Measurements from ENCODE around the gene MGAT4B. TPM values are rescaled to one million over a fixed set of nuclear protein-coding genes. Genes with fewer than 3 reads are reported as not detected.

MGAT4B gene
- total RNA-seq, 1 experiment from 2014 or later = 217 TPM

GRCh38 chr5:179764056-179764455, 42.6 kb downstream of the MGAT4B start:
- Histone ChIP-seq H3K4me1 (peaks cover 12% of the 10 kb centered on the region), H3K4me3 (ENCODE audit: low read depth, low read length) (no peak overlapping the region), H3K27me3 (replicated peaks; ENCODE audit: control insufficient read depth, insufficient read depth, low read length) (no peaks in the 10 kb centered on the region), H3K9me3 (no peaks in the 10 kb centered on the region), H3K36me3 (ENCODE audit: control insufficient read depth, insufficient read depth, low read length) (no peaks in the 10 kb centered on the region; the same call in 1 of the 2 replicates)
- no TSS peak for BruUV-seq (replicated peaks)
- intact Hi-C loops (cut with micrococcal nuclease; ENCODE audit: unreplicated experiment) = no loop called here
- Mint-ChIP-seq H3K4me3 (ENCODE audit: unreplicated experiment) (no peak overlapping the region), H3K9me3 (ENCODE audit: unreplicated experiment) (no peaks in the 10 kb centered on the region), H3K4me1 (ENCODE audit: low read depth, unreplicated experiment) (peaks cover 31% of the 10 kb centered on the region), H3K36me3 (ENCODE audit: insufficient read depth, unreplicated experiment) (peaks cover 43% of the 10 kb centered on the region), H3K27me3 (ENCODE audit: insufficient read depth, unreplicated experiment) (no peaks in the 10 kb centered on the region), H3K27ac (ENCODE audit: unreplicated experiment) (peak overlapping the region; percentile 81)
- no peak for TF ChIP-seq CTCF (IDR thresholded peaks at IDR 0.05; ENCODE audit: insufficient read depth in 1 of 2, low read depth in 1 of 2, low read length in 1 of 2, severe bottlenecking in 1 of 2, unreplicated experiment in 1 of 2)
- ChIA-PET POLR2A (no interaction called here), CTCF (interaction anchor here (0.6 to 1.5 kb wide), 4 partner anchors 17 to 351 kb away, joined by 3 to 9 read pairs (median 3); no protein-coding TSS in a partner anchor)
- no peak for DNase-seq

GRCh38 chr5:179763215-179763945, 43.3 kb downstream of the MGAT4B start:
- Histone ChIP-seq H3K4me3 (ENCODE audit: low read depth, low read length) (no peak overlapping the region), H3K27me3 (replicated peaks; ENCODE audit: control insufficient read depth, insufficient read depth, low read length) (no peaks in the 10 kb centered on the region), H3K9me3 (no peaks in the 10 kb centered on the region), H3K36me3 (ENCODE audit: control insufficient read depth, insufficient read depth, low read length) (no peaks in the 10 kb centered on the region; the same call in 1 of the 2 replicates), H3K4me1 (peaks cover 12% of the 10 kb centered on the region)
- H3K4me1 Mint-ChIP-seq (ENCODE audit: low read depth, unreplicated experiment) = peaks cover 31% of the 10 kb centered on the region
- peak; percentile 82 for DNase-seq
- no peaks in the 10 kb centered on the region for H3K9me3 Mint-ChIP-seq (ENCODE audit: unreplicated experiment)
- ChIA-PET CTCF (interaction anchor here (0.6 to 1.9 kb wide), 11 partner anchors 9 to 352 kb away, joined by 3 to 11 read pairs (median 3); no protein-coding TSS in a partner anchor), POLR2A (interaction anchor here (2.0 kb wide), 1 partner anchor 31 kb away, joined by 6 read pairs; the partner anchor contains the start of gene MAML1)
- no peak overlapping the region for H3K4me3 Mint-ChIP-seq (ENCODE audit: unreplicated experiment)
- no TSS peak for BruUV-seq (replicated peaks)
- no peaks in the 10 kb centered on the region for H3K27me3 Mint-ChIP-seq (ENCODE audit: insufficient read depth, unreplicated experiment)
- H3K36me3 Mint-ChIP-seq (ENCODE audit: insufficient read depth, unreplicated experiment) = peaks cover 40% of the 10 kb centered on the region
- H3K27ac Mint-ChIP-seq (ENCODE audit: unreplicated experiment) = peak overlapping the region; percentile 81
- TF ChIP-seq CTCF (IDR thresholded peaks at IDR 0.05; ENCODE audit: insufficient read depth in 1 of 2, low read depth in 1 of 2, low read length in 1 of 2, severe bottlenecking in 1 of 2, unreplicated experiment in 1 of 2) = peak; percentile 84 to 96
- intact Hi-C loops (cut with micrococcal nuclease; ENCODE audit: unreplicated experiment) = loop anchor here (1.0 to 2.0 kb wide), 6 partner anchors 8 to 62 kb away; partner anchors contain the start of genes MAML1, MGAT4B and SQSTM1

- no peaks in the 10 kb centered on the region for H3K9me3 Mint-ChIP-seq (ENCODE audit: unreplicated experiment)
- H3K36me3 ChIP-seq (ENCODE audit: control insufficient read depth, insufficient read depth, low read length) = no peaks in the 10 kb centered on the region; the same call in 1 of the 2 replicates
- no peak for DNase-seq
- no peak overlapping the region for H3K4me3 ChIP-seq (ENCODE audit: low read depth, low read length)
- no peaks in the 10 kb centered on the region for H3K27me3 Mint-ChIP-seq (ENCODE audit: insufficient read depth, unreplicated experiment)
- H3K36me3 Mint-ChIP-seq (ENCODE audit: insufficient read depth, unreplicated experiment) = peaks cover 34% of the 10 kb centered on the region
- peaks cover 12% of the 10 kb centered on the region for H3K4me1 ChIP-seq
- H3K9me3 ChIP-seq = no peaks in the 10 kb centered on the region
- H3K4me3 Mint-ChIP-seq (ENCODE audit: unreplicated experiment) = no peak overlapping the region
- ChIA-PET CTCF (interaction anchor here (0.7 to 1.9 kb wide), 10 partner anchors 8 to 144 kb away, joined by 3 to 11 read pairs (median 4); no protein-coding TSS in a partner anchor), POLR2A (interaction anchor here (2.0 kb wide), 1 partner anchor 31 kb away, joined by 6 read pairs; the partner anchor contains the start of gene MAML1)
- H3K27me3 ChIP-seq (replicated peaks; ENCODE audit: control insufficient read depth, insufficient read depth, low read length) = no peaks in the 10 kb centered on the region
- intact Hi-C loops (cut with micrococcal nuclease; ENCODE audit: unreplicated experiment) = loop anchor here (1.0 to 2.0 kb wide), 6 partner anchors 7 to 63 kb away; partner anchors contain the start of genes MAML1, MGAT4B and SQSTM1
- TF ChIP-seq CTCF (IDR thresholded peaks at IDR 0.05; ENCODE audit: insufficient read depth in 1 of 2, low read depth in 1 of 2, low read length in 1 of 2, severe bottlenecking in 1 of 2, unreplicated experiment in 1 of 2) = no peak
- H3K4me1 Mint-ChIP-seq (ENCODE audit: low read depth, unreplicated experiment) = peaks cover 31% of the 10 kb centered on the region
- H3K27ac Mint-ChIP-seq (ENCODE audit: unreplicated experiment) = peak overlapping the region; percentile 81
- no TSS peak for BruUV-seq (replicated peaks)
Measured at GRCh38 chr5:179762781-179763176, 43.9 kb downstream of the MGAT4B start.
